C4-2B (cell line): ENCODE measurements around the gene RBP5.

Experiments
- ZFX ChIP-seq: fragments of 450-650 bp; IDR thresholded peaks from 2 replicates; pipeline ENCODE4 v1.6.1; 2017
- TF ChIP-seq, protein P1 (sequence below): fragments of 450-650 bp; conservative IDR thresholded peaks from 2 replicates; pipeline ENCODE4 v1.5.1; 2017; ENCODE audit warnings: mild to moderate bottlenecking

DNA sequence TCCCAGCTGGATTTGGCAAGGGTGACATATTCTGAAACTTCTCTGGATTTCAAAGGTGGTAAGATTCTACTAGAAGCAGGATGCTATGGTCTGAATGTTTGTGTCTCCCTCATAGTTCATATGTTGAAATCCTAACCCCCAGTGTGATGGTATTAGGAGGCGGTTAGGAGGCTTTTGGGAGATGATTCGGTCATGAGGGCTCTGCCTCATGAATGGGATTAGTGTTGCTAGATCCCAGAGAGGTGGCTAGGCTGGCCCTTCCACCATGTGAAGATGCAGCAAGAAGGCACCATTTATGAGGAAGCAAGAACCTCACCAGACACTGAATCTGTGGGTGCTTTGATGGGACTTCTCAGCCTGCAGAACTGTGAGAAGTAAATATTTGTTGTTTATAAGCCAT, 49.8 kb upstream of the RBP5 start:
- TF ChIP-seq, protein P1, sequence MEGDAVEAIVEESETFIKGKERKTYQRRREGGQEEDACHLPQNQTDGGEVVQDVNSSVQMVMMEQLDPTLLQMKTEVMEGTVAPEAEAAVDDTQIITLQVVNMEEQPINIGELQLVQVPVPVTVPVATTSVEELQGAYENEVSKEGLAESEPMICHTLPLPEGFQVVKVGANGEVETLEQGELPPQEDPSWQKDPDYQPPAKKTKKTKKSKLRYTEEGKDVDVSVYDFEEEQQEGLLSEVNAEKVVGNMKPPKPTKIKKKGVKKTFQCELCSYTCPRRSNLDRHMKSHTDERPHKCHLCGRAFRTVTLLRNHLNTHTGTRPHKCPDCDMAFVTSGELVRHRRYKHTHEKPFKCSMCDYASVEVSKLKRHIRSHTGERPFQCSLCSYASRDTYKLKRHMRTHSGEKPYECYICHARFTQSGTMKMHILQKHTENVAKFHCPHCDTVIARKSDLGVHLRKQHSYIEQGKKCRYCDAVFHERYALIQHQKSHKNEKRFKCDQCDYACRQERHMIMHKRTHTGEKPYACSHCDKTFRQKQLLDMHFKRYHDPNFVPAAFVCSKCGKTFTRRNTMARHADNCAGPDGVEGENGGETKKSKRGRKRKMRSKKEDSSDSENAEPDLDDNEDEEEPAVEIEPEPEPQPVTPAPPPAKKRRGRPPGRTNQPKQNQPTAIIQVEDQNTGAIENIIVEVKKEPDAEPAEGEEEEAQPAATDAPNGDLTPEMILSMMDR = no peak
- TF ChIP-seq ZFX = no peak
